ENCODE measurements around the gene ERBB4. TPM values are rescaled to one million over a fixed set of nuclear protein-coding genes. Genes with fewer than 3 reads are reported as not detected.

The ERBB4 gene
- total and polyA plus RNA-seq, 7 donors = under 0.01 to 0.33 (median 0.08) TPM; not detected in 1

GRCh38 chr2:211822686-211823335, 715.8 kb downstream of the ERBB4 start:
- DNase-seq = no peak
- Histone ChIP-seq H3K27ac (no peak overlapping the region), H3K4me1 (no peaks in the 10 kb centered on the region), H3K36me3 (no peaks in the 10 kb centered on the region), H3K9me3 (no peaks in the 10 kb centered on the region), H3K4me3 (no peak overlapping the region), H3K27me3 (no peaks in the 10 kb centered on the region)
- WGBS, 2 donors = 54 to 72% methylated on average over 3 of the region's 3 CpGs
- intact Hi-C loops (cut with DNase I) = no loop called here
- no peak for TF ChIP-seq EP300 (IDR thresholded peaks at IDR 0.05)
- TF ChIP-seq POLR2A (IDR thresholded peaks at IDR 0.05) = no peak
- TF ChIP-seq CTCF (IDR thresholded peaks at IDR 0.05) = no peak
- TF ChIP-seq POLR2AphosphoS5 (IDR thresholded peaks at IDR 0.05) = no peak

GRCh38 chr2:211816754-211817153, 721.8 kb downstream of the ERBB4 start:
- DNase-seq = no peak
- intact Hi-C loops (cut with DNase I) = no loop called here
- TF ChIP-seq POLR2AphosphoS5 (IDR thresholded peaks at IDR 0.05) (no peak), POLR2A (IDR thresholded peaks at IDR 0.05) (no peak)

GRCh38 chr2:211812587-211812986, 726.0 kb downstream of the ERBB4 start:
- no peak overlapping the region for H3K27ac ChIP-seq
- H3K4me1 ChIP-seq = no peaks in the 10 kb centered on the region
- 54 to 71% methylated on average over 4 of the region's 4 CpGs for WGBS, 2 donors
- H3K9me3 ChIP-seq = no peaks in the 10 kb centered on the region
- no peak overlapping the region for H3K4me3 ChIP-seq
- intact Hi-C loops (cut with DNase I) = no loop called here
- TF ChIP-seq EP300 (IDR thresholded peaks at IDR 0.05) = no peak
- TF ChIP-seq POLR2AphosphoS5 (IDR thresholded peaks at IDR 0.05) = no peak
- no peak for TF ChIP-seq POLR2A (IDR thresholded peaks at IDR 0.05)
- no peak for TF ChIP-seq CTCF (IDR thresholded peaks at IDR 0.05)
- H3K27me3 ChIP-seq = no peaks in the 10 kb centered on the region
- no peaks in the 10 kb centered on the region for H3K36me3 ChIP-seq
- no peak for DNase-seq

More at GRCh38 chr2:211816754-211817153, 721.8 kb downstream of the ERBB4 start:
- Histone ChIP-seq H3K27me3 (no peaks in the 10 kb centered on the region), H3K9me3 (no peaks in the 10 kb centered on the region), H3K27ac (no peak overlapping the region), H3K4me1 (no peaks in the 10 kb centered on the region), H3K36me3 (no peaks in the 10 kb centered on the region), H3K4me3 (no peak overlapping the region)
- WGBS, 2 donors = 53 to 73% methylated on average over 1 of the region's 1 CpG

- Histone ChIP-seq H3K27ac (no peak overlapping the region), H3K4me3 (no peak overlapping the region), H3K4me1 (no peaks in the 10 kb centered on the region), H3K27me3 (no peaks in the 10 kb centered on the region), H3K9me3 (no peaks in the 10 kb centered on the region), H3K36me3 (no peaks in the 10 kb centered on the region)
- no peak for TF ChIP-seq POLR2A (IDR thresholded peaks at IDR 0.05)
- TF ChIP-seq POLR2AphosphoS5 (IDR thresholded peaks at IDR 0.05) = no peak
- no peak for TF ChIP-seq EP300 (IDR thresholded peaks at IDR 0.05)
- no peak for TF ChIP-seq CTCF (IDR thresholded peaks at IDR 0.05)
- intact Hi-C loops (cut with DNase I) = no loop called here
- DNase-seq = no peak
- 79 to 89% methylated on average over 4 of the region's 4 CpGs for WGBS, 2 donors
Measured at GRCh38 chr2:211802666-211803065, 735.9 kb downstream of the ERBB4 start.

- Histone ChIP-seq H3K27me3 (no peaks in the 10 kb centered on the region), H3K9me3 (no peaks in the 10 kb centered on the region), H3K36me3 (no peaks in the 10 kb centered on the region), H3K27ac (no peak overlapping the region), H3K4me3 (no peak overlapping the region), H3K4me1 (no peaks in the 10 kb centered on the region)
- intact Hi-C loops (cut with DNase I) = no loop called here
- 56 to 65% methylated on average over 1 of the region's 1 CpG for WGBS, 2 donors
- no peak for TF ChIP-seq POLR2A (IDR thresholded peaks at IDR 0.05)
- no peak for TF ChIP-seq EP300 (IDR thresholded peaks at IDR 0.05)
- TF ChIP-seq CTCF (IDR thresholded peaks at IDR 0.05) = no peak
- TF ChIP-seq POLR2AphosphoS5 (IDR thresholded peaks at IDR 0.05) = no peak
- no peak for DNase-seq
Measured at GRCh38 chr2:211800001-211800400, 738.6 kb downstream of the ERBB4 start.
